Tibial nerve (tissue), 4 donors: Measurements from ENCODE around the gene IGF1R.

Experiments
- EP300 ChIP-seq, 2 donors: sonication (generic); formaldehyde crosslinking; IDR thresholded peaks; one replicate each; pipeline ENCODE4 v1.6.1; 2017; ENCODE audit warnings: antibody characterized with exemption in 2 of 2, mild to moderate bottlenecking in 1 of 2
- POLR2A ChIP-seq, 2 donors: fragments of 450-650 bp; IDR thresholded peaks; one replicate each; pipeline ENCODE4 v1.6.1; 2017; ENCODE audit warnings: antibody characterized with exemption in 2 of 2, mild to moderate bottlenecking in 2 of 2, moderate library complexity in 2 of 2
- TF ChIP-seq, protein P1 (sequence below), 5 experiments: fragments of 200-600 bp in 3 of 5; fragments of 450-650 bp in 2 of 5; sonication (generic) in 3 of 5; IDR thresholded peaks; one replicate each; pipeline ENCODE4 v1.5.1; 2016 to 2019; ENCODE audit warnings: antibody characterized with exemption in 5 of 5, mild to moderate bottlenecking in 3 of 5, moderate library complexity in 2 of 5

DNA sequence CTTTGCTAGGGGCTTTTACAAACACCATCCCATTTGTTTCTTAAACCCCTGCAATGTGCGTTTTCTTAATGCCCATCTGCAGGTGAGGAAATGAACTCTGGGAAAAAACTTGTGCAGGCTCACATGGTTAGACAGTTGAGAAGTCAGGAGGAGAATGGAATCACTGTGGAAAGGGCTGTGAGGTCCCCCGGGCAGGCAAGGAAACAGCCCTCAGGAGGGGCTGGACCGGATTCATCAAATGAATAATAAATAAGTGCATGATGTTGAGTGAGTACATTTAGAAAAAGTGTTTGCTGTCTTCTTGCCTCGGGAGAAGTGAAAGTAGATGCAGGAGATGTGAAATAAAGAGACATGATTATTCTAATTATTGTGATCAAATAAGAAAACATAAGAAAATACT is 282.7 kb downstream of the IGF1R start:
- TF ChIP-seq, protein P1, sequence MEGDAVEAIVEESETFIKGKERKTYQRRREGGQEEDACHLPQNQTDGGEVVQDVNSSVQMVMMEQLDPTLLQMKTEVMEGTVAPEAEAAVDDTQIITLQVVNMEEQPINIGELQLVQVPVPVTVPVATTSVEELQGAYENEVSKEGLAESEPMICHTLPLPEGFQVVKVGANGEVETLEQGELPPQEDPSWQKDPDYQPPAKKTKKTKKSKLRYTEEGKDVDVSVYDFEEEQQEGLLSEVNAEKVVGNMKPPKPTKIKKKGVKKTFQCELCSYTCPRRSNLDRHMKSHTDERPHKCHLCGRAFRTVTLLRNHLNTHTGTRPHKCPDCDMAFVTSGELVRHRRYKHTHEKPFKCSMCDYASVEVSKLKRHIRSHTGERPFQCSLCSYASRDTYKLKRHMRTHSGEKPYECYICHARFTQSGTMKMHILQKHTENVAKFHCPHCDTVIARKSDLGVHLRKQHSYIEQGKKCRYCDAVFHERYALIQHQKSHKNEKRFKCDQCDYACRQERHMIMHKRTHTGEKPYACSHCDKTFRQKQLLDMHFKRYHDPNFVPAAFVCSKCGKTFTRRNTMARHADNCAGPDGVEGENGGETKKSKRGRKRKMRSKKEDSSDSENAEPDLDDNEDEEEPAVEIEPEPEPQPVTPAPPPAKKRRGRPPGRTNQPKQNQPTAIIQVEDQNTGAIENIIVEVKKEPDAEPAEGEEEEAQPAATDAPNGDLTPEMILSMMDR (IDR thresholded peaks at IDR 0.05), result no peak
- TF ChIP-seq EP300 (IDR thresholded peaks at IDR 0.05) (no peak), POLR2A (IDR thresholded peaks at IDR 0.05) (no peak)
